K562 (cell line): ENCODE results near the gene EMILIN3.

Experiments
- CTBP1 ChIP-seq: fragments of 450-650 bp; IDR thresholded peaks from 2 replicates; pipeline ENCODE4 v1.6.1; 2016; ENCODE audit warnings: borderline replicate concordance
- HCFC1 ChIP-seq: IDR thresholded peaks from 2 replicates; pipeline ENCODE4 v1.6.1; 2012; ENCODE audit warnings: low read depth, low read length, improper control_type of control experiment
- POLR2A ChIP-seq: fragments of 450-650 bp; conservative IDR thresholded peaks from 2 replicates; pipeline ENCODE4 v1.6.1; 2016
- THRA ChIP-seq: fragments of 450-650 bp; IDR thresholded peaks from 2 replicates; pipeline ENCODE4 v1.6.1; 2017; ENCODE audit warnings: mild to moderate bottlenecking, moderate library complexity

GRCh38 chr20:41349943-41350342, 16.7 kb downstream of the EMILIN3 start:
- TF ChIP-seq HCFC1 (no peak), THRA (no peak), CTBP1 (no peak), POLR2A (no peak)
